ENCODE data around the gene MERTK.
"Not testable (repeated sequence)": the region's sequence is repeated elsewhere in the genome, so short reads cannot be mapped to it uniquely, and the experiment has no call there.

MERTK gene

GRCh38 chr2:112056626-112056987 lies 158.2 kb downstream of the MERTK start:
- TF ChIP-seq, protein P1, sequence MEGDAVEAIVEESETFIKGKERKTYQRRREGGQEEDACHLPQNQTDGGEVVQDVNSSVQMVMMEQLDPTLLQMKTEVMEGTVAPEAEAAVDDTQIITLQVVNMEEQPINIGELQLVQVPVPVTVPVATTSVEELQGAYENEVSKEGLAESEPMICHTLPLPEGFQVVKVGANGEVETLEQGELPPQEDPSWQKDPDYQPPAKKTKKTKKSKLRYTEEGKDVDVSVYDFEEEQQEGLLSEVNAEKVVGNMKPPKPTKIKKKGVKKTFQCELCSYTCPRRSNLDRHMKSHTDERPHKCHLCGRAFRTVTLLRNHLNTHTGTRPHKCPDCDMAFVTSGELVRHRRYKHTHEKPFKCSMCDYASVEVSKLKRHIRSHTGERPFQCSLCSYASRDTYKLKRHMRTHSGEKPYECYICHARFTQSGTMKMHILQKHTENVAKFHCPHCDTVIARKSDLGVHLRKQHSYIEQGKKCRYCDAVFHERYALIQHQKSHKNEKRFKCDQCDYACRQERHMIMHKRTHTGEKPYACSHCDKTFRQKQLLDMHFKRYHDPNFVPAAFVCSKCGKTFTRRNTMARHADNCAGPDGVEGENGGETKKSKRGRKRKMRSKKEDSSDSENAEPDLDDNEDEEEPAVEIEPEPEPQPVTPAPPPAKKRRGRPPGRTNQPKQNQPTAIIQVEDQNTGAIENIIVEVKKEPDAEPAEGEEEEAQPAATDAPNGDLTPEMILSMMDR (IDR thresholded peaks at IDR 0.05; ENCODE audit: low read length, missing control alignments): no peak
- no peak for DNase-seq (ENCODE audit: low read depth)
- H3K4me3 ChIP-seq (replicated peaks; ENCODE audit: low read depth, low read length): peak overlapping the region; percentile 91

DNA sequence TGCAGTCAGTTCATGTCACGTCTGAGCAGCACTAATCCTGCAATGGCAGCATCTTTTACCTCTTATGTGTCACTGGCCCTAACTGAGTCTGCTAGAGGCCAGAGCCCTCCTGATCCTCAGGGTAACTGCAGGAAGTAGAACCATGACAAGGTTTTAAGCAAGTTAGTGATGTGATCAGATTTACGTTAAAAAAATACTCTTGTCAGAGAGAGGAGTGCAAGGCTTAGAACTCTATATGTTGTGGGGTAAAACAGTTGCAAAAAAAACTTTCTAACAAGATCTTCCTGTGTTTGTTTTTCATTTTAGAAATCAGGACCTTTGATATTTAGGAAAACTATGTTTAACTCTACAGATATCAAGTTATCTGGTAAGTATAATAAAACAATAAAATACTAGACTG lies 161.3 kb downstream of the MERTK start:
- no peak overlapping the region for H3K4me3 ChIP-seq (replicated peaks; ENCODE audit: low read depth, low read length)
- no peak for DNase-seq (ENCODE audit: low read depth)
- TF ChIP-seq, protein P1 (IDR thresholded peaks at IDR 0.05; ENCODE audit: low read length, missing control alignments): no peak

DNA sequence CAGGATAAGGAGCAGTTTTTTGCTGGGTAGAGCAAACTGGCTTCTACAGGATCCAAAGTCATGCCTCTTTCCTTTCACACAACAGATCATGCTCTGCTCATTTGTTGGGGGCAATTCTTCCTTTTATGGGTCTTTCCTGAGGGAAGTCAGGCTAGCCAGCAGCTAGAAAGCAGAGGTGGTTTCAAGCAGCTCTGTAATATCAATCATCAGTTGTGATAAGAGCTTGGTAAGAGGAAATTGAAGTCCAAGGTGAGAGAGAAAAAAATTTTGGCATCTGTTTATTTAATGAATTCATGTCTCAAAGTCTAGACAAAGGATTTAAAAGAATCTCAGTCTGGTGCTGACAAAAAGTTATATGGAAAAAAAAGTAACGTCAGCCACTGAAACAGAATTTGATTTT lies 162.9 kb downstream of the MERTK start:
- TF ChIP-seq, protein P1 (IDR thresholded peaks at IDR 0.05; ENCODE audit: low read length, missing control alignments): no peak

DNA sequence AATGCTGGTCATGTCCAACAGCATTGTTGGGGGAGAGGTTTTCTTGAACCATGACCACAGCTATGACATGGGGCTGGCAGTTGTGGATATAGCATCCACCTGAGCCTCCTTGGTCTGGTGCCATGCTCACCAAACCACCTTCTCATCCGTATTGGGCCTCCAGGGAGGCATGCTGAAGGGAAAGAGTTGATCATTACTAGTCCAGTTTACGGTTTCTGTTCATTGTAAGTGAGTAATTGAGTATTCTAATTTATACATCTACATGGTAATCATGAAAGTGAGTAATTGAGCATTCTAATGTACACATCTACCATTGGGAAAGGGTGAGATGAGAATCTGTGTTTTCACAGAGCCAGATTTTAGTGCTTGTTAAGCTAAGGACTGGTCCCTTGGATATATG lies 163.4 kb downstream of the MERTK start:
- no peak overlapping the region for H3K4me3 ChIP-seq (replicated peaks; ENCODE audit: low read depth, low read length)
- TF ChIP-seq, protein P1 (IDR thresholded peaks at IDR 0.05; ENCODE audit: low read length, missing control alignments): no peak
- DNase-seq (ENCODE audit: low read depth): no peak

More for the DNA sequence above, 162.9 kb downstream of the MERTK start:
- no peak overlapping the region for H3K4me3 ChIP-seq (replicated peaks; ENCODE audit: low read depth, low read length)
- no peak for DNase-seq (ENCODE audit: low read depth)

DNA sequence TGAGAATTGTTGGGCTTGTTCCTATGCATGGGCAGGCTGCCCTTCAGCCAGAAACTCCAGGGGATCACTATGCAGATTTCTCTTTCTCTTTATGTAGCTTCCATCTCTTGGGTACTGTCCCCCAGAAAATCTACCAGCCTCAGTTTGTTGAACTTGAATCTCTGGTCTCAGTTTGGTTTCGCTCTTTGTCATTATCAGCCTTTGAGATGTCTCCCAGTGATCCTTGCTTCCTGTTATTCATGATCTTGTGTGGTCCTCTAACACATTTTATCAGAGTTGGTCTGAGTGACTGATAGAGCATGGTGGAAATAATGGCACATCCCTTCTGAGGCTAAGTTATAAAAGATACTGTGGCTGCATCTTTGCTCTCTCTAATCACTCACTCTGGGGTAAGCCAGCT lies 164.5 kb downstream of the MERTK start:
- TF ChIP-seq, protein P1 (IDR thresholded peaks at IDR 0.05; ENCODE audit: low read length, missing control alignments): no peak
- no peak for DNase-seq (ENCODE audit: low read depth)

GRCh38 chr2:112065486-112065885 lies 167.1 kb downstream of the MERTK start:
- DNase-seq (ENCODE audit: low read depth): no peak
- TF ChIP-seq, protein P1 (IDR thresholded peaks at IDR 0.05; ENCODE audit: low read length, missing control alignments): no peak
- no peak overlapping the region for H3K4me3 ChIP-seq (replicated peaks; ENCODE audit: low read depth, low read length)

More for the DNA sequence above, 164.5 kb downstream of the MERTK start:
- H3K4me3 ChIP-seq (replicated peaks; ENCODE audit: low read depth, low read length): no peak overlapping the region

GRCh38 chr2:112065966-112066365 lies 167.6 kb downstream of the MERTK start:
- peak; percentile 68 for DNase-seq (ENCODE audit: low read depth)
- TF ChIP-seq, protein P1 (IDR thresholded peaks at IDR 0.05; ENCODE audit: low read length, missing control alignments): no peak
- no peak overlapping the region for H3K4me3 ChIP-seq (replicated peaks; ENCODE audit: low read depth, low read length)

GRCh38 chr2:112069794-112070193 lies 171.4 kb downstream of the MERTK start:
- H3K4me3 ChIP-seq (replicated peaks; ENCODE audit: low read depth, low read length); DNase-seq (ENCODE audit: low read depth): not testable (repeated sequence)

Data from fibroblast of pulmonary artery (primary cell).